ENCODE data around the gene NCS1. TPM values are rescaled to one million over a fixed set of nuclear protein-coding genes. Genes with fewer than 3 reads are reported as not detected.

The NCS1 gene
- 54.2 and 76.2 TPM in 2 replicates for total RNA-seq

GRCh38 chr9:130172161-130172857 lies at the start of gene NCS1:
Gene NCS1, plus strand, starts transcription at chr9:130172404. Its CDS starts 260 bp downstream, at chr9:130172664.

GRCh38 chr9:130265431-130266235 lies 93.4 kb downstream of the NCS1 start, which contains the start of gene HMCN2:
Gene HMCN2, plus strand, starts transcription at chr9:130265760. Its CDS starts 119 bp downstream, at chr9:130265879.

Other genes starting within 250 kb of the NCS1 start
- 38.4 and 40.3 TPM in 2 replicates for gene FNBP1, start 129.2 kb upstream of the NCS1 start, total RNA-seq
- 31.5 and 32.0 TPM in 2 replicates for gene GPR107, start 118.5 kb upstream of the NCS1 start, total RNA-seq
- gene HMCN2, start 93.4 kb downstream of the NCS1 start, total RNA-seq: under 0.01 TPM in 2 replicates